Fibroblast of villous mesenchyme (primary cell): ENCODE data around the gene SPATA31E1. TPM values are rescaled to one million over a fixed set of nuclear protein-coding genes. Genes with fewer than 3 reads are reported as not detected.

Source experiments
- DNase-seq: peaks from one replicate; pipeline ENCODE4 v3.0.0-alpha.2; 2010; ENCODE audit warnings: low read depth
- H3K4me3 ChIP-seq: 2 replicates; pipeline ENCODE4 v1.5.1; 2011; ENCODE audit warnings: low read depth, mild to moderate bottlenecking, low read length
- CTCF ChIP-seq: IDR thresholded peaks from 2 replicates; pipeline ENCODE4 v1.5.1; 2012; ENCODE audit warnings: low read depth, mild to moderate bottlenecking, low read length; ENCODE audit not compliant: insufficient read depth
- total RNA-seq: library from RNA; depleted of rRNA; stranded (reverse); fragments of >200 nt; gene quantifications from 2 replicates; pipeline ENCODE4 v1.2.3, GENCODE V29; 2012

SPATA31E1 gene
- total RNA-seq, 1 donor: not detected

- H3K4me3 ChIP-seq: no peak overlapping the region
- no peak for TF ChIP-seq CTCF
- no peak for DNase-seq
Measured at GRCh38 chr9:87875060-87875459, 7.6 kb upstream of the SPATA31E1 start.

GRCh38 chr9:87875831-87876545 is 6.7 kb upstream of the SPATA31E1 start:
- TF ChIP-seq CTCF: no peak
- no peak overlapping the region for H3K4me3 ChIP-seq
- DNase-seq: no peak

GRCh38 chr9:87876708-87877107 is 6.0 kb upstream of the SPATA31E1 start:
- H3K4me3 ChIP-seq: no peak overlapping the region
- no peak for DNase-seq
- no peak for TF ChIP-seq CTCF

GRCh38 chr9:87878989-87879511 is 3.6 kb upstream of the SPATA31E1 start:
- no peak for TF ChIP-seq CTCF
- no peak overlapping the region for H3K4me3 ChIP-seq
- peak; percentile 66 for DNase-seq

- DNase-seq: no peak
- TF ChIP-seq CTCF: no peak
- H3K4me3 ChIP-seq: no peak overlapping the region
Measured at GRCh38 chr9:87880116-87880515, 2.6 kb upstream of the SPATA31E1 start.

GRCh38 chr9:87880683-87881082 is 2.0 kb upstream of the SPATA31E1 start:
- DNase-seq: no peak
- no peak for TF ChIP-seq CTCF
- H3K4me3 ChIP-seq: no peak overlapping the region

GRCh38 chr9:87883274-87883673 is 597 bp downstream of the SPATA31E1 start:
- no peak overlapping the region for H3K4me3 ChIP-seq
- no peak for DNase-seq
- no peak for TF ChIP-seq CTCF
